Measurements from ENCODE around the gene MAP7. TPM values are rescaled to one million over a fixed set of nuclear protein-coding genes. Genes with fewer than 3 reads are reported as not detected.

Gene MAP7
- polyA plus RNA-seq, 2 of the 4 experiments (the other 2 are of a cell fraction), result 60.6 to 64.5 TPM

DNA sequence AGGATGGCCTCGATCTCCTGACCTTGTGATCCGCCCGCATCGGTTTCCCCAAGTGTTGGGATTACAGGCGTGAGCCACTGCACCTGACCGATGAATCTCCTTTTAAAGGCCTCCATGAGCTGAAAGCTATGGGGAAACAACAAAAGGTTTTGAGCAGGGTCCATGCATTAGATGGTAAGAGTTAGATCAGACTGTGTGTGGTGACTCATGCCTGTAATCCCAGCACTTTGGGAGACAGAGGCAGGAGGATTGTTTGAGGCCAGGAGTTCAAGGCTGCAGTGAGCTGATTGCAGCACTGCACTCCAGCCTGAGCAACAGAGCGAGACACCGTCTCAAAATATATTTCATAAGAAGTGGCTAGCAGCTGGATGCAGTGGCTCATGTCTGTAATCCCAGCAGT is 219.6 kb downstream of the MAP7 start:
- ChIA-PET CTCF (interaction anchor here (0.8 to 1.5 kb wide), 3 partner anchors 11 to 216 kb away, joined by 4 to 5 read pairs (median 4); no protein-coding TSS in a partner anchor), POLR2A (no interaction called here)
- H3K9me3 ChIP-seq, result no peaks in the 10 kb centered on the region
- ATAC-seq, result no peak
- no peak overlapping the region for H3K4me2 ChIP-seq
- no peak for FAIRE-seq
- H3K4me3 ChIP-seq, result no peak overlapping the region
- no peak overlapping the region for H3K27ac ChIP-seq
- no peak for DNase-seq (ENCODE audit: low read depth in 1 of 2, low spot score in 1 of 2)
- TF ChIP-seq, protein P1, sequence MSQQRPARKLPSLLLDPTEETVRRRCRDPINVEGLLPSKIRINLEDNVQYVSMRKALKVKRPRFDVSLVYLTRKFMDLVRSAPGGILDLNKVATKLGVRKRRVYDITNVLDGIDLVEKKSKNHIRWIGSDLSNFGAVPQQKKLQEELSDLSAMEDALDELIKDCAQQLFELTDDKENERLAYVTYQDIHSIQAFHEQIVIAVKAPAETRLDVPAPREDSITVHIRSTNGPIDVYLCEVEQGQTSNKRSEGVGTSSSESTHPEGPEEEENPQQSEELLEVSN (IDR thresholded peaks at IDR 0.05; ENCODE audit: borderline replicate concordance, low read depth), result no peak
- TF ChIP-seq NR3C1 (IDR thresholded peaks at IDR 0.05) (no peak), MAFK (IDR thresholded peaks at IDR 0.05; ENCODE audit: partially characterized antibody) (no peak), MAZ (IDR thresholded peaks at IDR 0.05; ENCODE audit: borderline replicate concordance, low read depth, low read length) (no peak), POLR2AphosphoS2 (conservative IDR thresholded peaks at IDR 0.05; ENCODE audit: low read length) (no peak), TFCP2L1 (CRISPR knock-in tag; IDR thresholded peaks at IDR 0.05) (no peak), GATA3 (IDR thresholded peaks at IDR 0.05; ENCODE audit: borderline replicate concordance) (no peak), CBX2 (IDR thresholded peaks at IDR 0.05; ENCODE audit: borderline replicate concordance, low read depth) (no peak), HOXA7 (CRISPR knock-in tag; IDR thresholded peaks at IDR 0.05) (no peak), CHD4 (IDR thresholded peaks at IDR 0.05; ENCODE audit: borderline replicate concordance) (no peak)
- TF ChIP-seq, protein P2, sequence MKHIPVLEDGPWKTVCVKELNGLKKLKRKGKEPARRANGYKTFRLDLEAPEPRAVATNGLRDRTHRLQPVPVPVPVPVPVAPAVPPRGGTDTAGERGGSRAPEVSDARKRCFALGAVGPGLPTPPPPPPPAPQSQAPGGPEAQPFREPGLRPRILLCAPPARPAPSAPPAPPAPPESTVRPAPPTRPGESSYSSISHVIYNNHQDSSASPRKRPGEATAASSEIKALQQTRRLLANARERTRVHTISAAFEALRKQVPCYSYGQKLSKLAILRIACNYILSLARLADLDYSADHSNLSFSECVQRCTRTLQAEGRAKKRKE (CRISPR knock-in tag; IDR thresholded peaks at IDR 0.05; ENCODE audit: low read depth), result no peak
- 91% methylated on average over 8 of the region's 8 CpGs for WGBS (ENCODE audit: missing lambda C conversion rate)
- H3K4me1 ChIP-seq, result no peaks in the 10 kb centered on the region

DNA sequence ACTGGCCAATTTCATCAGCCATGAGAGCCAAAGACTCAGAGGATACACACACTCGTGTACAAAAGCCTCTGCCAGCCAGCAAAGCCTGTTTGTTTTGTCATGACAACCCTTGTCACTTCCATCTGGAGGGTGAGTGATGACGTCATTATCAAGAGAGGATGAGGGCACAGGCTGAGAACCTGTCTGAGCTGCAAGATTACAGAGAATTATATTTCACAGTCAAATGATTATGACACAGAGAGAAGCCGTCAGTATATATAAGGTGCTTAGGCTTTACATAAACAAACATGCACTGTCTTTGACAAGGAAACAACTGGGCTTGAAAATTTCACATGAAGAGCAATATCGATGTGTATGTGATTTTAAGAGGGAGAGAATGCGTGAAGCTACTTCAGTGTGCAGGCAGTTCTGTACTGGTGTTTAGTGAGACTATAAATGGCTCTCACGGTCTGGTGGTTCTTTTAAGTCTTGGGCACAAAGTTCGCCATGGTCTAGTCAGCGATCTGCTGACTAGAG is 224.1 kb downstream of the MAP7 start:
- FAIRE-seq (no peak), DNase-seq (ENCODE audit: low read depth in 1 of 2, low spot score in 1 of 2) (peak in 1 of 2 experiments; percentile 24), ATAC-seq (peak in 1 of 2 experiments; percentile 21; a peak in 1 of 6 replicates)
- WGBS (ENCODE audit: missing lambda C conversion rate), result 71% methylated on average over 8 of the region's 8 CpGs
- TF ChIP-seq, protein P1 (IDR thresholded peaks at IDR 0.05; ENCODE audit: borderline replicate concordance, low read depth), result no peak
- TF ChIP-seq, protein P3, sequence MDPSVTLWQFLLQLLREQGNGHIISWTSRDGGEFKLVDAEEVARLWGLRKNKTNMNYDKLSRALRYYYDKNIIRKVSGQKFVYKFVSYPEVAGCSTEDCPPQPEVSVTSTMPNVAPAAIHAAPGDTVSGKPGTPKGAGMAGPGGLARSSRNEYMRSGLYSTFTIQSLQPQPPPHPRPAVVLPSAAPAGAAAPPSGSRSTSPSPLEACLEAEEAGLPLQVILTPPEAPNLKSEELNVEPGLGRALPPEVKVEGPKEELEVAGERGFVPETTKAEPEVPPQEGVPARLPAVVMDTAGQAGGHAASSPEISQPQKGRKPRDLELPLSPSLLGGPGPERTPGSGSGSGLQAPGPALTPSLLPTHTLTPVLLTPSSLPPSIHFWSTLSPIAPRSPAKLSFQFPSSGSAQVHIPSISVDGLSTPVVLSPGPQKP (IDR thresholded peaks at IDR 0.05; ENCODE audit: low read depth, low read length), result no peak
- TF ChIP-seq HOXB5 (CRISPR knock-in tag; IDR thresholded peaks at IDR 0.05), result no peak
- TF ChIP-seq CHD2 (IDR thresholded peaks at IDR 0.05; ENCODE audit: low read length, partially characterized antibody), result no peak
- no peak for TF ChIP-seq HOXA7 (CRISPR knock-in tag; IDR thresholded peaks at IDR 0.05)
- TF ChIP-seq POLR2A (IDR thresholded peaks at IDR 0.05; ENCODE audit: low read length), result no peak
- no peak for TF ChIP-seq EHMT2 (IDR thresholded peaks at IDR 0.05; ENCODE audit: low read depth)
- TF ChIP-seq, protein P4, sequence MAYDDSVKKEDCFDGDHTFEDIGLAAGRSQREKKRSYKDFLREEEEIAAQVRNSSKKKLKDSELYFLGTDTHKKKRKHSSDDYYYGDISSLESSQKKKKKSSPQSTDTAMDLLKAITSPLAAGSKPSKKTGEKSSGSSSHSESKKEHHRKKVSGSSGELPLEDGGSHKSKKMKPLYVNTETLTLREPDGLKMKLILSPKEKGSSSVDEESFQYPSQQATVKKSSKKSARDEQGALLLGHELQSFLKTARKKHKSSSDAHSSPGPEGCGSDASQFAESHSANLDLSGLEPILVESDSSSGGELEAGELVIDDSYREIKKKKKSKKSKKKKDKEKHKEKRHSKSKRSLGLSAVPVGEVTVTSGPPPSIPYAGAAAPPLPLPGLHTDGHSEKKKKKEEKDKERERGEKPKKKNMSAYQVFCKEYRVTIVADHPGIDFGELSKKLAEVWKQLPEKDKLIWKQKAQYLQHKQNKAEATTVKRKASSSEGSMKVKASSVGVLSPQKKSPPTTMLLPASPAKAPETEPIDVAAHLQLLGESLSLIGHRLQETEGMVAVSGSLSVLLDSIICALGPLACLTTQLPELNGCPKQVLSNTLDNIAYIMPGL (CRISPR knock-in tag; IDR thresholded peaks at IDR 0.05; ENCODE audit: borderline replicate concordance), result no peak
- TF ChIP-seq NR3C1 (IDR thresholded peaks at IDR 0.05), result no peak
- no peak for TF ChIP-seq HOXB13 (CRISPR knock-in tag; IDR thresholded peaks at IDR 0.05; ENCODE audit: low read depth)
- TF ChIP-seq KDM1A (IDR thresholded peaks at IDR 0.05; ENCODE audit: low read depth), result no peak
- no peak for TF ChIP-seq RAD21 (conservative IDR thresholded peaks at IDR 0.05 in 1 of 2, IDR thresholded peaks at IDR 0.05 in 1 of 2)
- TF ChIP-seq, protein P5, sequence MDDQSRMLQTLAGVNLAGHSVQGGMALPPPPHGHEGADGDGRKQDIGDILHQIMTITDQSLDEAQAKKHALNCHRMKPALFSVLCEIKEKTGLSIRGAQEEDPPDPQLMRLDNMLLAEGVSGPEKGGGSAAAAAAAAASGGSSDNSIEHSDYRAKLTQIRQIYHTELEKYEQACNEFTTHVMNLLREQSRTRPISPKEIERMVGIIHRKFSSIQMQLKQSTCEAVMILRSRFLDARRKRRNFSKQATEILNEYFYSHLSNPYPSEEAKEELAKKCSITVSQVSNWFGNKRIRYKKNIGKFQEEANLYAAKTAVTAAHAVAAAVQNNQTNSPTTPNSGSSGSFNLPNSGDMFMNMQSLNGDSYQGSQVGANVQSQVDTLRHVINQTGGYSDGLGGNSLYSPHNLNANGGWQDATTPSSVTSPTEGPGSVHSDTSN (IDR thresholded peaks at IDR 0.05), result no peak
- TF ChIP-seq RARB (CRISPR knock-in tag; IDR thresholded peaks at IDR 0.05), result no peak
- TF ChIP-seq JUNB (IDR thresholded peaks at IDR 0.05), result no peak
- no peak for TF ChIP-seq JUN (IDR thresholded peaks at IDR 0.05)
- TF ChIP-seq PHF8 (IDR thresholded peaks at IDR 0.05; ENCODE audit: borderline replicate concordance, low read depth), result no peak
- TF ChIP-seq CBX2 (IDR thresholded peaks at IDR 0.05; ENCODE audit: borderline replicate concordance, low read depth), result no peak
- no peaks in the 10 kb centered on the region for H3K9me3 ChIP-seq
- H3K4me1 ChIP-seq, result no peaks in the 10 kb centered on the region
- CTCF ChIA-PET, result interaction anchor here (0.6 to 1.2 kb wide), 2 partner anchors 9 to 468 kb away, joined by 3 to 5 read pairs; no protein-coding TSS in a partner anchor
- H3K4me3 ChIP-seq, result no peak overlapping the region
- no peak overlapping the region for H3K27ac ChIP-seq
- POLR2A ChIA-PET, result no interaction called here
- H3K4me2 ChIP-seq, result no peak overlapping the region
